IPS DF 6.9 (cell line): ENCODE measurements around the gene DHX34.
A peak's percentile ranks its signal among the peaks of the same experiment; 100 is the strongest.
"Not testable (repeated sequence)": the region's sequence is repeated elsewhere in the genome, so short reads cannot be mapped to it uniquely, and the experiment has no call there.

Experiments used
- DNase-seq: peaks from one replicate; pipeline ENCODE4 v3.0.0-alpha.2; 2013; ENCODE audit warnings: low read depth, low spot score
- H3K27ac ChIP-seq: one replicate; pipeline ENCODE4 v1.5.1; 2013; ENCODE audit warnings: low read length, control low read depth
- H3K27me3 ChIP-seq: 2 replicates; pipeline ENCODE4 v1.6.1; 2013; ENCODE audit warnings: mild to moderate bottlenecking, low read length; ENCODE audit not compliant: control insufficient read depth, insufficient read depth
- H3K36me3 ChIP-seq: 2 replicates; pipeline ENCODE4 v1.6.1; 2013; ENCODE audit warnings: low read length; ENCODE audit not compliant: control insufficient read depth, insufficient read depth
- H3K4me1 ChIP-seq: 2 replicates; pipeline ENCODE4 v1.6.1; 2013; ENCODE audit warnings: low read length; ENCODE audit not compliant: control insufficient read depth, insufficient read depth
- H3K4me3 ChIP-seq: 2 replicates; pipeline ENCODE4 v1.5.1; 2013; ENCODE audit warnings: mild to moderate bottlenecking, low read length
- H3K9me3 ChIP-seq: 2 replicates; pipeline ENCODE4 v1.6.1; 2013; ENCODE audit warnings: low read length, inconsistent platforms; ENCODE audit not compliant: control insufficient read depth, insufficient read depth
- WGBS: extraction: QIAGEN DNeasy Blood & Tissue Kit; methylation state at CpG from one replicate; pipeline ENCODE4 v1.1.7; 2013; ENCODE audit warnings: mixed read lengths, missing lambda C conversion rate; ENCODE audit not compliant: insufficient read length, insufficient coverage; 5-methylcytosine and 5-hydroxymethylcytosine counted together

DHX34 gene

GRCh38 chr19:47350630-47351029 is 1.5 kb downstream of the DHX34 start:
- Histone ChIP-seq H3K4me1 (no peaks in the 10 kb centered on the region), H3K27ac (no peak overlapping the region), H3K27me3 (no peaks in the 10 kb centered on the region), H3K36me3 (peaks cover 17% of the 10 kb centered on the region), H3K4me3 (no peak overlapping the region), H3K9me3 (no peaks in the 10 kb centered on the region)
- WGBS: no CpG with 5 or more reads among the region's 6 CpGs
- no peak for DNase-seq

- Histone ChIP-seq H3K4me3 (no peak overlapping the region), H3K4me1 (no peaks in the 10 kb centered on the region), H3K27ac (no peak overlapping the region), H3K36me3 (peaks cover 22% of the 10 kb centered on the region), H3K9me3 (no peaks in the 10 kb centered on the region), H3K27me3 (no peaks in the 10 kb centered on the region)
- WGBS: no CpG with 5 or more reads among the region's 3 CpGs
- DNase-seq: peak; percentile 43
Observed at GRCh38 chr19:47351548-47351947, 2.4 kb downstream of the DHX34 start.

- no peaks in the 10 kb centered on the region for H3K27me3 ChIP-seq
- H3K36me3 ChIP-seq: peaks cover 24% of the 10 kb centered on the region
- no peak overlapping the region for H3K4me3 ChIP-seq
- H3K9me3 ChIP-seq: no peaks in the 10 kb centered on the region
- WGBS: no CpG with 5 or more reads among the region's 2 CpGs
- no peak overlapping the region for H3K27ac ChIP-seq
- H3K4me1 ChIP-seq: no peaks in the 10 kb centered on the region
- DNase-seq: no peak
Observed at GRCh38 chr19:47352095-47352494, 3.0 kb downstream of the DHX34 start.

GRCh38 chr19:47353307-47353712 is 4.2 kb downstream of the DHX34 start:
- Histone ChIP-seq H3K27ac (no peak overlapping the region), H3K9me3 (no peaks in the 10 kb centered on the region), H3K4me3 (no peak overlapping the region), H3K36me3 (peaks cover 36% of the 10 kb centered on the region), H3K4me1 (no peaks in the 10 kb centered on the region), H3K27me3 (no peaks in the 10 kb centered on the region)
- no CpG with 5 or more reads among the region's 24 CpGs for whole genome bisulfite sequencing
- DNase-seq: no peak

GRCh38 chr19:47356900-47357299 is 7.8 kb downstream of the DHX34 start:
- Histone ChIP-seq H3K4me3 (no peak overlapping the region), H3K4me1 (no peaks in the 10 kb centered on the region), H3K27me3 (no peaks in the 10 kb centered on the region), H3K9me3 (no peaks in the 10 kb centered on the region), H3K36me3 (peaks cover 50% of the 10 kb centered on the region), H3K27ac (no peak overlapping the region)
- no peak for DNase-seq
- no CpG with 5 or more reads among the region's 6 CpGs for WGBS

- DNase-seq: no peak
- Histone ChIP-seq H3K27me3 (no peaks in the 10 kb centered on the region), H3K4me3 (no peak overlapping the region), H3K27ac (no peak overlapping the region), H3K4me1 (no peaks in the 10 kb centered on the region), H3K36me3 (peaks cover 45% of the 10 kb centered on the region), H3K9me3 (no peaks in the 10 kb centered on the region)
- WGBS: no CpG with 5 or more reads among the region's 28 CpGs
Observed at GRCh38 chr19:47357788-47358680, 8.9 kb downstream of the DHX34 start.

- no peak overlapping the region for H3K27ac ChIP-seq
- H3K9me3 ChIP-seq: no peaks in the 10 kb centered on the region
- H3K36me3 ChIP-seq: peaks cover 43% of the 10 kb centered on the region
- DNase-seq: no peak
- H3K27me3 ChIP-seq: no peaks in the 10 kb centered on the region
- WGBS: no CpG with 5 or more reads among the region's 6 CpGs
- no peaks in the 10 kb centered on the region for H3K4me1 ChIP-seq
- no peak overlapping the region for H3K4me3 ChIP-seq
Observed at GRCh38 chr19:47358936-47359335, 9.8 kb downstream of the DHX34 start.

GRCh38 chr19:47362321-47362720 is 13.2 kb downstream of the DHX34 start:
- DNase-seq: no peak
- Histone ChIP-seq H3K9me3 (no peaks in the 10 kb centered on the region), H3K27ac (no peak overlapping the region), H3K27me3 (no peaks in the 10 kb centered on the region), H3K4me1 (no peaks in the 10 kb centered on the region), H3K4me3 (no peak overlapping the region), H3K36me3 (peaks cover 43% of the 10 kb centered on the region)
- no CpG with 5 or more reads among the region's 21 CpGs for WGBS

GRCh38 chr19:47363758-47364531 is 14.8 kb downstream of the DHX34 start:
- H3K27me3 ChIP-seq: no peaks in the 10 kb centered on the region
- H3K4me3 ChIP-seq: no peak overlapping the region
- DNase-seq: no peak
- H3K4me1 ChIP-seq: no peaks in the 10 kb centered on the region
- H3K27ac ChIP-seq: no peak overlapping the region
- no CpG with 5 or more reads among the region's 13 CpGs for WGBS
- peaks cover 30% of the 10 kb centered on the region; the same call in 1 of the 2 replicates for H3K36me3 ChIP-seq
- no peaks in the 10 kb centered on the region for H3K9me3 ChIP-seq

GRCh38 chr19:47365455-47365854 is 16.3 kb downstream of the DHX34 start:
- not testable (repeated sequence) for H3K4me1 ChIP-seq, H3K27ac ChIP-seq, H3K9me3 ChIP-seq, DNase-seq, H3K4me3 ChIP-seq, H3K27me3 ChIP-seq
- H3K36me3 ChIP-seq: peaks cover 36% of the 10 kb centered on the region
- WGBS: no CpG with 5 or more reads among the region's 10 CpGs
